NT2/D1 (cell line): ENCODE measurements around the gene LPP.

Source experiments
- SUZ12 ChIP-seq: IDR thresholded peaks from 2 replicates; pipeline ENCODE4 v1.6.1; 2011; ENCODE audit not compliant: insufficient read length, insufficient read depth; ENCODE audit errors: extremely low read depth
- YY1 ChIP-seq: IDR thresholded peaks from 2 replicates; pipeline ENCODE4 v1.6.1; 2011; ENCODE audit not compliant: insufficient read length, insufficient read depth

GRCh38 chr3:188617270-188617669 lies 463.3 kb downstream of the LPP start:
- TF ChIP-seq SUZ12 (no peak), YY1 (no peak)
